HG03354 (cell line): ENCODE measurements around the gene DCTN2.
"Not testable (repeated sequence)": the region's sequence is repeated elsewhere in the genome, so short reads cannot be mapped to it uniquely, and the experiment has no call there.

Source experiments
- ATAC-seq: cut with Tn5 transposase; IDR thresholded peaks from one replicate; pipeline ENCODE4 v1.9.1; 2021; ENCODE audit warnings: mild to moderate bottlenecking; ENCODE audit not compliant: unreplicated experiment, poor library complexity, severe bottlenecking

Gene DCTN2

DNA sequence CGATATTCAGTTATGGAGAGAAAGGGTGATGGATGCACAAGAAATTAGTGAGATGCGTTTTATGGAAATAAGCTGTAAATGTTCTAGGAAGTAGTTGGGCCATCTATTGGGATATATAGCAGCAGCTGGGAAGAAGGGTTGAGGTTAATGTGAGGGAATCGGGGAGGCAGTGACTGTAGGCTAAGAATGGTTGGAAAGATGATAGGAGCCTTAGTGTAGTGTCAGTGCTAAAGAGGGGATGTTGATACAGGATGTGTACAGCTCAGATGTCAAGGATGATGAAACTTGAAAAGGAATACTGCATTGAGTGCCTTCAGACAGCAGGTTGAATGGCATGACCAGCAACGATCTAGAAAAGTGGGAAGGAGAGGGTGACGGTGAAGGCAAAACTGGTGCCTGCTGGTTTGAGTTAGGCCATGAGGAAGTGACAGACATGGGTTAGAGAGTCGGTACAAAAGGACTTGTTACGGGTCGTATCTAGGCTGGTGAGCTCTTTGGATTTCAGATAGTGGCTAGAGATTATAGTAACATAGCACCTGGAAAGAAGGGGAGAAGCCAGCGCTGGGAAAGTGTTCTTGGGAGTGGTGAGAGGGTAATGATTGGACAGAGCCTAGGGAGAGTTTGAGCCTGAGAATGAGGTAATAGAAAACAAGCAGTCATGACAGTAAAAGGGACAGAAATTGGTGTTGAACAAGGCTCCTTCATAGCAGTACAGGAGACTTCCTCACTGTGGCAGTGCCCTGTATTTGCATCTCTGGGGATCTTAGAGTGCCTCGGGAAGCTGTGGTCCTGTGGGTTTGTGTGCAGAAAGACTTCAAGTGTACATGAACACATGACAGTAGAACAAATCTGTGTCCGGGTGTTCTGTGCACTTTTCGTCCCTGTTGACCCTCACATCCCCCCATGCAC is 49.5 kb downstream of the DCTN2 start:
- no peak for ATAC-seq

GRCh38 chr12:57496822-57497221 is 50.2 kb downstream of the DCTN2 start:
- no peak for ATAC-seq

DNA sequence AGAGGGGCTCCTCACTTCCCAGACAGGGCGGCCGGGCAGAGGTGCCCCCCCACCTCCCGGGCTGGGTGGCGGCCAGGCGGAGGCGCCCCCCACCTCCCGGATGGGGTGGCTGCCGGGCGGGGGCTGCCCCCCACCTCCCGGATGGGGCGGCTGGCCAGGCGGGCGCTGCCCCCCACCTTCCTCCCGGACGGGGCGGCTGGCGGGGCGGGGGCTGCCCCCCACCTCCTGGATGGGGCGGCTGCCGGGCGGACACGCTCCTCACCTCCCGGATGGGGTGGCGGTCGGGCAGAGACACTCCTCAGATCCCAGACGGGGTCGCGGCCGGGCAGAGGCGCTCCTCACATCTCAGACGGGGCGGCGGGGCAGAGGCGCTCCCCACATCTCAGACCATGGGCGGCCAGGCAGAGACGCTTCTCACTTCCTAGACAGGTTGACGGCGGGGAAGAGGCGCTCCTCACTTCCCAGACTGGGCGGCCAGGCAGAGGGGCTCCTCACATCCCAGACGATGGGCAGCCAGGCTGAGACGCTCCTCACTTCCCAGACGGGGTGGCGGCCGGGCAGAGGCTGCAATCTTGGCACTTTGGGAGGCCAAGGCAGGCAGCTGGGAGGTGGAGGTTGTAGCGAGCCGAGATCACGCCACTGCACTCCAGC is 51.8 kb downstream of the DCTN2 start:
- ATAC-seq, result not testable (repeated sequence)

DNA sequence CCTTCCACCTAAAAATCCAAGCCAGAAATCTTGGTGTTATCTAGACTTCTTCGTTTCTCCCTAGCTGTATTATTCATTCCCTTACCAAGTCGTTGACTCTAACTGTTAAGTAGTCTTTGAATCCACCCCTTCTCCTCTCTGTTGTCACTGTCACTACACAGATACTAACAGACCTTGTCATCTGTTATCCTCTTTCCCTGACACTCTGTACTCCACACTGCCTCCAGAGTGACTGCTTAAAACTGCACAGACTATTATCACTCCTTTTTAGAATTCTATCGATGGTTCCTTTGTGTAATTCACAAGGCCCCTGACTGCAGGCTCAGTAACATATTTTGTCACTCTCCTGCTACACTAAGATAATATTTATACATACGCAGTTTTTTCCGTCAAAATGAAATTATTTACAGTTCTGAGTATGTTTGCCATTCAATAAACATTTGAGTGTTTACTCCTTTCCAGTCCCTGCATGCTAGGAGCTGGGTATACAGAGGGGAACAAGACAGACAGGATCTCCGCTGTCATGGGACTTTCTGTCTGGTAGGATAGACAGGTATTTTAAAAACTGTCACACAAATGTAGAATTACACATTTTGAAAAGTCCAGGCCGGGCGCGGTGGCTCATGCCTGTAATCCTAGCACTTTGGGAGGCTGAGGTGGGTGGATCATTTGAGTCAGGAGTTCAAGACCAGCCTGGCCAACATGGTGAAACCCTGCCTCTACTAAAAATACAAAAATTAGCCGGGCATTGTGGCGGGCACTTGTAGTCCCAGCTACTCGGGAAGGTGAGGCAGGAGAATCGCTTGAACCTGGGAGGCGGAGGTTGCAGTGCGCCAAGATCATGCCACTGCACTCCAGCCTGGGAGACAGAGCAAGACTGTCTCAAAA is 55.4 kb downstream of the DCTN2 start:
- peak; percentile 27 for ATAC-seq

DNA sequence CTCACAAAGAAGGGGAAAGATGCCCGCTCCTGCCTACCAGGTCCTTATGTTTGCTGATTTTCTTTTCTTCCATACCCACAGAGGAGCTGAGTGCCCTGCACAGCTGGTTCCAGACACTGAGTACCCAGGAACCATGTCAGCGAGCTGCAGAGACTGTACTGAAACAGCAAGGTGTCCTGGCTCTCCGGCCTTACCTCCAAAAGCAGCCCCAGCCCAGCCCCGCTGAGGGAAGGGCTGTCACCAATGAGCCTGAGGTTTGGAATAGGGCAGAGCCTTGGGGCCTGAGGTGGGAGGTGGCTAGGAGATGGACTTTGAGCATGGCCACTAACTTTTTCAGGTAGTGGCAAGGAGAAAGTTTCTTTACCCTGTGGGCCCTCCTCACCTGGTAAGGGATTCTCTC is 56.9 kb downstream of the DCTN2 start:
- no peak for ATAC-seq

- ATAC-seq, result no peak
Observed at GRCh38 chr12:57489157-57489641, 57.8 kb downstream of the DCTN2 start.

DNA sequence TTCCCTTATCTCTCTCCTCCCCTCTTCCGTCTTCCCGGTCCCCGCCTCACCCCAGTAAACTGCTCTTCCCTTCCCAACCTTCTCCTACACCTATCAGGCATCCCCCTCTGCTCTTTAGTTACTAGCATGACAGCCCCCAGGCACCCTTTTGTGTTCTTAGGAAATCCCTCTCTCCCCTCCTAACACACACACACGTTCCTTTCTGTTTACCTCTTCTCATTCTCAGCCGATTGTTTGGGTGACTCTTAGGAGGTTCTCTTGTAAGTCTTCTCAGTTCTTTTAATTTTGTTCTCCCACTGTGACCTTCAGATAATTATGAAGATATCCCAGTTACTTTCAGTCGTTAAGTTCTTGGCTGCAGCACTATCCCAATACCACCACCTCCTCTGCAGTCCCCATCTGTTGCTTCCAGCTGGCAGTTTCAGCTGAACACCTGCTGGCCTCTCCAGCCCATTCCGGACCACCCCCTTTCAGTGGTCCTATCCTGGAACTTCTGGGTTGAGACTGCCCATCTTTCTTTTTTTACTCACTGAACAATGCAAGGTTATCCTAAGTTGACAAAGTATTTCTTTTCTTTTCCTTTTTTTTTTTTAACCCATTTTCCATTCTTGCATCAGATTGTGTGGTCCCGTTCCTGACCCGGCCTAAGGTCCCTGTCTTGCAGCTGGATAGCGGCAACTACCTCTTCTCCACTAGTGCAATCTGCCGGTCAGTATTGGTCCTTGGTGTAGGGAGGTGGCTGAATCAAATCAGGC is 58.4 kb downstream of the DCTN2 start:
- no peak for ATAC-seq

GRCh38 chr12:57487597-57488401 is 59.2 kb downstream of the DCTN2 start, which contains the start of gene MARS1:
Gene MARS1, plus strand, starts transcription at chr12:57488068. Its CDS starts 23 bp downstream, at chr12:57488091.
- peak; percentile 97 for ATAC-seq

DNA sequence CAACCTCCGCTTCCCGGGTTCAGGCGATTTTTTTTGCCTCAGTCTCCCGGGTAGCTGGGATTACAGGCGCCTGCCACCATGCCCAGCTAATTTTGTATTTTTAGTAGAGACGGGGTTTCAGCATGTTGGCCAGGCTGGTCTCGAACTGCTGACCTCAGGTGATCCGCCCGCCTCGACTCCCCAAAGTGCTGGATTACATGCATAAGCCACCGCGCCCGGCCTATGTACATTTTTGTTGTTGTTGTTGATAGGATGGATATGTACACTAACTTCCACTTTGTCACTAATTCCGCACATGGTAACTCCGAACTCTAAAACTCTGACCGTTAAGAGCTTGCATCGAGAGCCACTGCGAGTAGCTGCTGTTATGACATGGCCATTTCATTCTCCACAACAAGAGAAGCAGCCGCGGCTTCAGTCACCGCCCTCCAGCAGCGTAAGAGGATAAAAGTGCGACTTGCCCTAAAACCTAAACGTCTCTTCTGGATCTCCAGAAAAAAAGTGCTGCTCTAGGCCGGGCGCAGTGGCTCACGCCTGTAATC is 59.9 kb downstream of the DCTN2 start:
- ATAC-seq, result no peak

- no peak for ATAC-seq
Observed at GRCh38 chr12:57485695-57486094, 61.3 kb downstream of the DCTN2 start.

GRCh38 chr12:57483466-57483865 is 63.5 kb downstream of the DCTN2 start:
- ATAC-seq, result no peak

- ATAC-seq, result no peak
Observed at GRCh38 chr12:57481671-57482070, 65.3 kb downstream of the DCTN2 start.
